Endodermal cell (in vitro differentiated cells): ENCODE data around the gene SLC24A2. TPM values are rescaled to one million over a fixed set of nuclear protein-coding genes. Genes with fewer than 3 reads are reported as not detected.

Experiments
- DNase-seq: peaks from one replicate; pipeline ENCODE4 v3.0.0-alpha.2; 2017
- H3K27ac ChIP-seq: 2 replicates; pipeline ENCODE4 v1.5.1; 2013; ENCODE audit warnings: mild to moderate bottlenecking, low read depth, low read length, moderate library complexity
- H3K27me3 ChIP-seq: 2 replicates; pipeline ENCODE4 v1.6.1; 2013; ENCODE audit warnings: mild to moderate bottlenecking, low read length, moderate library complexity; ENCODE audit not compliant: insufficient read depth, control insufficient read depth, poor library complexity, severe bottlenecking
- H3K36me3 ChIP-seq: 2 replicates; pipeline ENCODE4 v1.7.0; 2013; ENCODE audit warnings: mild to moderate bottlenecking, low read length, moderate library complexity; ENCODE audit not compliant: control insufficient read depth, insufficient read depth
- H3K4me1 ChIP-seq: one replicate; pipeline ENCODE4 v1.7.0; 2013; ENCODE audit warnings: low read length; ENCODE audit not compliant: control insufficient read depth, insufficient read depth
- H3K4me3 ChIP-seq: 2 replicates; pipeline ENCODE4 v1.5.1; 2013; ENCODE audit warnings: mild to moderate bottlenecking, low read length, moderate library complexity
- H3K9ac ChIP-seq: 2 replicates; pipeline ENCODE4 v1.6.1; 2013; ENCODE audit warnings: mild to moderate bottlenecking, low read length, moderate library complexity; ENCODE audit not compliant: poor library complexity, severe bottlenecking; ENCODE audit errors: extremely low read depth
- H3K9me3 ChIP-seq: 2 replicates; pipeline ENCODE4 v1.6.1; 2013; ENCODE audit warnings: mild to moderate bottlenecking, low read length, moderate library complexity; ENCODE audit not compliant: control insufficient read depth
- H3K27ac Mint-ChIP-seq: 2 replicates; pipeline ENCODE4 v1.8.0; 2020; ENCODE audit warnings: mixed read lengths
- H3K27me3 Mint-ChIP-seq: 2 replicates; pipeline ENCODE4 v1.8.0; 2021; ENCODE audit warnings: mild to moderate bottlenecking, mixed read lengths; ENCODE audit not compliant: insufficient read depth
- H3K36me3 Mint-ChIP-seq: 2 replicates; pipeline ENCODE4 v1.8.0; 2020; ENCODE audit warnings: low read depth, mixed read lengths
- H3K4me1 Mint-ChIP-seq: 2 replicates; pipeline ENCODE4 v1.8.0; 2020; ENCODE audit warnings: mixed read lengths
- H3K4me3 Mint-ChIP-seq: 2 replicates; pipeline ENCODE4 v1.8.0; 2020; ENCODE audit warnings: mild to moderate bottlenecking, moderate library complexity, mixed read lengths
- H3K9me3 Mint-ChIP-seq: 2 replicates; pipeline ENCODE4 v1.8.0; 2020; ENCODE audit warnings: mild to moderate bottlenecking, mixed read lengths
- CTCF ChIP-seq: fragments of 200-600 bp; sonication (generic); conservative IDR thresholded peaks from 2 replicates; pipeline ENCODE4 v1.5.0; 2021; ENCODE audit warnings: antibody characterized with exemption, mild to moderate bottlenecking
- WGBS, 2 experiments: methylation state at CpG; one replicate each; pipeline versions ENCODE4 v1.1.5 to v1.1.7; 2013; ENCODE audit warnings: missing lambda C conversion rate in 2 of 2, mixed read lengths in 1 of 2; ENCODE audit not compliant: insufficient coverage in 1 of 2, insufficient read length in 1 of 2; 5-methylcytosine and 5-hydroxymethylcytosine counted together
- total RNA-seq, 2 donors: library from RNA; stranded (reverse); fragmentation: NEBNext Ultra II Directional in 1 of 2; extraction: Animal tissue kit (Norgen Biotek cat#: 25700) in 1 of 2; gene quantifications; 2 replicates in 1 of 2; 3 replicates in 1 of 2; pipeline ENCODE4 v1.2.1, GENCODE V29; 2021

Gene SLC24A2
- total RNA-seq, 2 donors from 2014 or later = 0.48 to 0.82 TPM

- Mint-ChIP-seq H3K36me3 (no peaks in the 10 kb centered on the region), H3K4me3 (peak overlapping the region; percentile 60), H3K27me3 (peaks cover 96% of the 10 kb centered on the region), H3K4me1 (peaks cover 8% of the 10 kb centered on the region), H3K27ac (no peak overlapping the region), H3K9me3 (peaks cover 10% of the 10 kb centered on the region)
- Histone ChIP-seq H3K36me3 (no peaks in the 10 kb centered on the region), H3K4me1 (peaks cover 3% of the 10 kb centered on the region), H3K4me3 (peak overlapping the region; percentile 77), H3K27ac (no peak overlapping the region), H3K9ac (no peak overlapping the region), H3K27me3 (peaks cover 87% of the 10 kb centered on the region), H3K9me3 (peaks cover 13% of the 10 kb centered on the region)
- 29 to 53% methylated on average over 3 to 4 of the region's 4 CpGs for WGBS, 2 experiments
- no peak for TF ChIP-seq CTCF
- no peak for DNase-seq
Observed at GRCh38 chr9:19787672-19788071, 1.2 kb downstream of the SLC24A2 start.

GRCh38 chr9:19785230-19785629, 3.6 kb downstream of the SLC24A2 start:
- Histone ChIP-seq H3K4me1 (peaks cover 3% of the 10 kb centered on the region), H3K4me3 (no peak overlapping the region), H3K27me3 (peaks cover 84% of the 10 kb centered on the region), H3K9ac (no peak overlapping the region), H3K27ac (no peak overlapping the region), H3K36me3 (no peaks in the 10 kb centered on the region), H3K9me3 (no peaks in the 10 kb centered on the region)
- Mint-ChIP-seq H3K4me3 (no peak overlapping the region), H3K27me3 (peaks cover 92% of the 10 kb centered on the region), H3K9me3 (no peaks in the 10 kb centered on the region), H3K36me3 (no peaks in the 10 kb centered on the region), H3K27ac (no peak overlapping the region), H3K4me1 (peaks cover 8% of the 10 kb centered on the region)
- no peak for DNase-seq
- TF ChIP-seq CTCF = no peak
- WGBS, 2 experiments = 100% methylated on average over 1 of the region's 1 CpG; no CpG with 5 or more reads in 1 of the 2 experiments

GRCh38 chr9:19784136-19784535, 4.7 kb downstream of the SLC24A2 start:
- no peaks in the 10 kb centered on the region for H3K36me3 Mint-ChIP-seq
- H3K4me1 Mint-ChIP-seq = peaks cover 6% of the 10 kb centered on the region
- no peak overlapping the region for H3K27ac Mint-ChIP-seq
- peaks cover 91% of the 10 kb centered on the region for H3K27me3 Mint-ChIP-seq
- no peak overlapping the region for H3K27ac ChIP-seq
- 95 to 100% methylated on average over 3 to 4 of the region's 4 CpGs for WGBS, 2 experiments
- peaks cover 78% of the 10 kb centered on the region for H3K27me3 ChIP-seq
- no peaks in the 10 kb centered on the region for H3K9me3 ChIP-seq
- peaks cover 3% of the 10 kb centered on the region for H3K4me1 ChIP-seq
- H3K4me3 ChIP-seq = no peak overlapping the region
- H3K9me3 Mint-ChIP-seq = no peaks in the 10 kb centered on the region
- no peaks in the 10 kb centered on the region for H3K36me3 ChIP-seq
- H3K4me3 Mint-ChIP-seq = no peak overlapping the region
- H3K9ac ChIP-seq = no peak overlapping the region
- DNase-seq = no peak
- TF ChIP-seq CTCF = no peak
